Dendritic cell treated with granulocyte-macrophage colony-stimulating factor and Interleukin-4, amounts not matched to agents 40 ng/mL and 50 ng/mL, for 4 days (primary cell): ENCODE data around the gene SLC49A3.

Experiments used
- H3K27ac Mint-ChIP-seq: one replicate; pipeline ENCODE4 v1.8.0; 2022; ENCODE audit warnings: mild to moderate bottlenecking, mixed read lengths
- H3K27me3 Mint-ChIP-seq: one replicate; pipeline ENCODE4 v1.8.0; 2022; ENCODE audit warnings: mild to moderate bottlenecking, mixed read lengths
- H3K36me3 Mint-ChIP-seq: one replicate; pipeline ENCODE4 v1.8.0; 2022; ENCODE audit warnings: low read depth, mixed read lengths
- H3K4me1 Mint-ChIP-seq: one replicate; pipeline ENCODE4 v1.8.0; 2022; ENCODE audit warnings: low read depth, mixed read lengths
- H3K4me3 Mint-ChIP-seq: one replicate; pipeline ENCODE4 v1.8.0; 2022; ENCODE audit warnings: mild to moderate bottlenecking, moderate library complexity, mixed read lengths
- H3K9me3 Mint-ChIP-seq: one replicate; pipeline ENCODE4 v1.8.0; 2022; ENCODE audit warnings: mixed read lengths
- intact Hi-C: fragments of 100-400 bp; cut with micrococcal nuclease; formaldehyde crosslinking; loops from one replicate; pipeline ENCODE4 v1.15.0; 2022

The SLC49A3 gene

DNA sequence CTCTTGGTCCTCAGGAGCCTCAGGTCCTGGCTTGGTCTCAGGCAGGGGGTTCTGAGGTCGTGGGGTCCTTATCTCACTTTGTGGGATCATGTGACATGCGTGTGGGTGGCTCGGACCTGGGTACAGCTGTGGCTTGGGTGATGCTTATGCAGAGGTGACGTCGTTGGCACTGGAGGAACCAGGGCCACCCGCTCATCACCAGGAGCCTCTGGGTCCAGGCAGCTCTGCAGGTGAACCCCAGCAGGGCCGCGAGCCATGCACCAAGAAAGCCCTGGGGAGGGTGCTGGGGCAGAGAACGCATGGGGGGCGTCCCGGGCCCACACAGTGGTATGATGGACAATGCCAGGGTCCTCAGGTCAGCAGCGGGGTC, 23.6 kb downstream of the SLC49A3 start:
- intact Hi-C loops, result no loop called here
- Mint-ChIP-seq H3K4me3 (no peak overlapping the region), H3K27ac (no peak overlapping the region), H3K9me3 (no peaks in the 10 kb centered on the region), H3K36me3 (no peaks in the 10 kb centered on the region), H3K27me3 (peaks cover 3% of the 10 kb centered on the region), H3K4me1 (peaks cover 12% of the 10 kb centered on the region)

DNA sequence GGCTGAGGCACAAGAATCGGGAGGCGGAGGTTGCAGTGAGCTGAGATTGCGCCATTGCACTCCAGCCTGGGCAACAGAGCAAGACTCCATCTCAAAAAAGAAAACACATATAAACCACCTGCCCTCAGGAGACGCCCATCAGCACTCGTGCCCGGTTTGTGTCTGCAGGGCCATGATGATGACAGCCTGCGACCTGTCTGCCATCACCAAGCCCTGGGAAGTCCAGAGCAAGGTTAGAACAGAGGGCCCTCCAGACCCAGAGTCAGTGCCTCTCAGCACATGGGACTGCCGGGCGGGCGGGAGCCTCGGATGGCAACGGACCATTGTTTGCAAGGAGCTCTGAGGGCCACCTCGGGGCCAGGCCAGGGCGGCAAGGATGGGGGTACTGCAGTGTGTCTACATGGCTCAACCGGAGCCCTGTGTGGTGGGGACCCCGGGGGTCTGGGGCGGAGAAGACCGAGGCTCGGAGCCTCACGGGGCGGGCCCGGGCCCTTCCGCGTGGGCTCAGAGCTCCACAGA, 24.2 kb downstream of the SLC49A3 start:
- no peak overlapping the region for H3K27ac Mint-ChIP-seq
- intact Hi-C loops, result no loop called here

DNA sequence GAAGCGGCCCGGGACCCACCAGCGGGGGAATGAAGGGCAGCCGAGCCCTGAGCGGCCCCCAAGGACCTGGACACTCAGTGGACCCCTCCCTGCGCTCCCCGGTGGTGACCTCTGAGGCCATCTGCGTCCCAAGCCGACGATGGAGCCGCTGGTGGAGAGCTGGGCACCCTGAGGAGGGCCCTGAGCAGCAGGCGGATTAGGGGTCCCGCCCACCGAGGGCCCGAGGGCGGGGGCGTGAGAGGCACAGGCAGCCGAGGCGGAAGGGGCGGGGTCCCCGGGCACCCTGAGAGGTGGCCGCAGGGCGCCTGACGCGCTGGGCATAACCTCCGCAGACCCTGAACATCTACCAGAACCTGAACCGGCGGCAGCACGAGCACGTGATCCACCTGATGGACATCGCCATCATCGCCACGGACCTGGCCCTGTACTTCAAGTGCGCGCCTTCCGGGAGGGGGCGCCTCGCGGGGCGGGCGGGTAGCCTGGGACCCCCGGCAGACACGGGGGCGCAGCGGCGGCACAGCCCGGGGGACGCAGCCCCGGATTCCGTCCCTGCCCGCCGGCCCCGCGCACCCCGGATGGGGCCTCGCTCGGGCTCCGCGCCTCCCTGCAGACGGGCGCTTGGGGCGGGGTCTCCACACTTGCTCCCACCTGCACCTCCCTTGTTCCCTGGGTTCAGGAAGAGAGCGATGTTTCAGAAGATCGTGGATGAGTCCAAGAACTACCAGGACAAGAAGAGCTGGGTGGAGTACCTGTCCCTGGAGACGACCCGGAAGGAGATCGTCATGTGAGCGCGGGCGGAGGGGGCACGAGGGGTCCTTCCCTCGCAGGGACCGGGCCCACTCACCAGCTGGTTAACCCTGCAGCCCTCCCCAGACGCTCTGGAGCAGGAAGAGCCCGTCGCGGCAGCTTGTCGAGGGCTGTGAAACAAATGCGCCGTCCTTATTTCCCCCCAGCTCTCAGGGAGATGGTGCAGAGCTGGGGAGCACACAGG, 25.2 kb downstream of the SLC49A3 start:
- H3K4me1 Mint-ChIP-seq, result peaks cover 12% of the 10 kb centered on the region
- no peaks in the 10 kb centered on the region for H3K36me3 Mint-ChIP-seq
- peaks cover 3% of the 10 kb centered on the region for H3K27me3 Mint-ChIP-seq
- intact Hi-C loops, result no loop called here
- no peaks in the 10 kb centered on the region for H3K9me3 Mint-ChIP-seq
- H3K27ac Mint-ChIP-seq, result peak overlapping the region; percentile 77
- H3K4me3 Mint-ChIP-seq, result peak overlapping the region; percentile 82

More for the DNA sequence above, 24.2 kb downstream of the SLC49A3 start:
- peaks cover 12% of the 10 kb centered on the region for H3K4me1 Mint-ChIP-seq
- H3K27me3 Mint-ChIP-seq, result peaks cover 3% of the 10 kb centered on the region
- no peaks in the 10 kb centered on the region for H3K9me3 Mint-ChIP-seq
- peak overlapping the region; percentile 10 for H3K4me3 Mint-ChIP-seq
- H3K36me3 Mint-ChIP-seq, result no peaks in the 10 kb centered on the region

DNA sequence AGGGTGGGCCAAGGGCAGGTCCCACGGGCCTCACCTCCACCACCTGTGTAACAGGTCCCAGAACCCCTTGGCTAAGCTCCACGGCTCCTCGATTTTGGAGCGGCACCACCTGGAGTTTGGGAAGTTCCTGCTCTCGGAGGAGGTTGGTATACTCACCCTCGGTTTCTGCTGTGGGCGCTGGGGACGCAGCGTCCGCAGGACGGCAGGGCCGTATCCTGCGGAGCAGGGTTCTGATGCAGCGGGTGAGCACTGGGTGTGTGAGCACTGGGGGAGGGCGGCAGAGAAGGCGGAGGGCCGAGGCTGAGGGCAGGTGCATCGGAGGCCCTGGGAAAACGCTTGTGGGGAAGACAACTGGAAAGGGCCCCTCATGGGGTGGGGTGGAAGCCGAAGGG, 25.9 kb downstream of the SLC49A3 start:
- Mint-ChIP-seq H3K4me3 (peak overlapping the region; percentile 82), H3K9me3 (no peaks in the 10 kb centered on the region), H3K4me1 (peaks cover 12% of the 10 kb centered on the region), H3K27ac (peak overlapping the region; percentile 77), H3K27me3 (peaks cover 3% of the 10 kb centered on the region), H3K36me3 (no peaks in the 10 kb centered on the region)
- intact Hi-C loops, result no loop called here

DNA sequence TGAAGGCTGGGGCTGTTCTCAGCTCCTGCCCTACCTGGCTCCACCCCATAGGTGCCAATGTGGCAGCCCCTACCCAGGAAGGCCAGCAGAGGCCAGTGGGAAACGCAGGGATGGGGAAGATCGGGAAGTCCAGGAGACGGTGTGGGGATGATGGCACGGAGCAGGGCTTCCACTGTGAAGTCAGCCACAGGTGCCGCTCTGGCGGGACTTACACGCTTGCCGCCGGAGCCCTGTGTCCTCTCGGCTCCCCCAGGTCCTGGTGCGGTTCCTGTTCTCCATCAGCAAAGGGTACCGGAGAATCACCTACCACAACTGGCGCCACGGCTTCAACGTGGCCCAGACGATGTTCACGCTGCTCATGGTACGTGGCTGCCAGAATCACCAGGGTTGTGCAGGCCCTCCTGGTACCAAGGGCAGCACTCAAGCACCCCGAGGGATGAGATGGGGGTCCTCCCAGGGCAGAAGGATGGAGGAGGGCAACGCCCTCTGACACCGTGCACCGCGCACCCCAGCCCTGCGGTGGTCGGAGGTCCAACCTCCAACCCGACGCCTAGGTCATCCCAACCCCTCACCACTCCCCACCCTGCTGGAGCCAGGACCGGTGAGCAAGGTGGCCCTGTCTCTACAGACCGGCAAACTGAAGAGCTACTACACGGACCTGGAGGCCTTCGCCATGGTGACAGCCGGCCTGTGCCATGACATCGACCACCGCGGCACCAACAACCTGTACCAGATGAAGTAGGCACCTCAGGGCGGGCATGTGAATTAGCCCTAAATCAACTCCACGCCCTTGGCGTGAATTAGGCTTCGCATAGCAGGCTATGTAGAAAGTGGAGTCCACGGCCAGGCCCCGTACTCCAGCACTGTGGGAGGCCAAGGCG, 26.8 kb downstream of the SLC49A3 start:
- peaks cover 3% of the 10 kb centered on the region for H3K27me3 Mint-ChIP-seq
- H3K36me3 Mint-ChIP-seq, result no peaks in the 10 kb centered on the region
- H3K9me3 Mint-ChIP-seq, result no peaks in the 10 kb centered on the region
- H3K4me1 Mint-ChIP-seq, result peaks cover 12% of the 10 kb centered on the region
- H3K4me3 Mint-ChIP-seq, result peak overlapping the region; percentile 82
- intact Hi-C loops, result no loop called here
- no peak overlapping the region for H3K27ac Mint-ChIP-seq

DNA sequence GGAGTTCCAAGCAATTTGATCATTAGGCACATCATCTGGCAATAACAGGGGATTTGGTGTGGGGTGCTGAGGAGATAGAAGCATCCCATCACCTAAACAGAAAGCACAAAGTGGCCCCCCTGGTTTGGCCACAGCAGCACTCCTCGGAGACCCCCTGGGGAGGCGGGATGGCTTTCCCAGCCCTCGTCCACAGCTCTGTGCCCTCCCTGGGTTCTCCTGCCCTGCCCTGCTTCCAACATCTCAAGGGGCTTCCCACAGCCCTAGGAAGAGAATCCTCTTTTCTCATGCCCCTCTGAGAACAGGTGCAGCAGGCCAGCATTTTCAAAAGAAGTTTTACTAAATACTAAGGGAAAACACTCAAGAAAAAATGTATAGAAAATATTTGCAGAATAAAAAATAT, 27.7 kb downstream of the SLC49A3 start:
- no peak overlapping the region for H3K27ac Mint-ChIP-seq
- no peaks in the 10 kb centered on the region for H3K36me3 Mint-ChIP-seq
- H3K9me3 Mint-ChIP-seq, result no peaks in the 10 kb centered on the region
- H3K27me3 Mint-ChIP-seq, result peaks cover 3% of the 10 kb centered on the region
- H3K4me3 Mint-ChIP-seq, result no peak overlapping the region
- intact Hi-C loops, result no loop called here
- peaks cover 12% of the 10 kb centered on the region for H3K4me1 Mint-ChIP-seq

DNA sequence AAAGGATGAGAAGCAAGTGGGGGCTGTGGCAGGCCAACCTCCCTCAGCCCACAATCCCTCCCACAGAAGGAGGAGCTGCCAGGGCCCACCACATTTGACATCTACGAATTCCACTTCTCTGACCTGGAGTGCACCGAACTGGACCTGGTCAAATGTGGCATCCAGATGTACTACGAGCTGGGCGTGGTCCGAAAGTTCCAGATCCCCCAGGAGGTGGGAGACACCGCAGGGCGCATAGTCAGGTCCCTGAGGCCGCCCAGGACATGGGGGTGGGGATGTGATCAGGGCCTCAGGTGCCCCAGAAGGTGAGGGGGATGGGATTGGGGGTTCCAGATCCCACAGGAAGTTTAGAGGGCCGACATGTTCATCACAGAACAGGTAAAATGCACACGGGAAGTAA, 28.6 kb downstream of the SLC49A3 start:
- H3K9me3 Mint-ChIP-seq, result no peaks in the 10 kb centered on the region
- no peaks in the 10 kb centered on the region for H3K36me3 Mint-ChIP-seq
- intact Hi-C loops, result no loop called here
- H3K4me1 Mint-ChIP-seq, result peaks cover 11% of the 10 kb centered on the region
- H3K4me3 Mint-ChIP-seq, result no peak overlapping the region
- H3K27me3 Mint-ChIP-seq, result peaks cover 3% of the 10 kb centered on the region
- no peak overlapping the region for H3K27ac Mint-ChIP-seq

DNA sequence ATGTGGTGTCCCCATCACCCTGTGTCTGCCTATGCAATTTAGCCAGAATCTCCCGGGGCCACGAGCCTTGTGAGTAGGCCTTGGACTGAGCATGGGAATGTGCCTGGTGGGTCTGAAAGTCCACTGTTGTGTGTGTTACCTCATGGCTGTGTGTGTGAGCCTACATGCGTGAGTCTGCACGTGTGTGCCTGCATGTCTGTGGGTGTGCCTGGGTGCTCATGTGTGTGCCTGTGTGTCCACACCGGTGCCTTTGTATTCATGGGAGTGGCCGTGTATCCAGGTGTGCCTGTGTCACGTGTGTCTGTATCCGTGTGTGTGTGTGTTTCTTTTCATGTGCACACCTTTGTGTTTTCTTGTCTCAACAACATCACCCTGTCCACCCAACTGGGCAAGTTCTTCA, 29.1 kb downstream of the SLC49A3 start:
- no peaks in the 10 kb centered on the region for H3K9me3 Mint-ChIP-seq
- H3K27ac Mint-ChIP-seq, result no peak overlapping the region
- intact Hi-C loops, result no loop called here
- H3K27me3 Mint-ChIP-seq, result peaks cover 3% of the 10 kb centered on the region
- no peaks in the 10 kb centered on the region for H3K36me3 Mint-ChIP-seq
- H3K4me3 Mint-ChIP-seq, result no peak overlapping the region
- H3K4me1 Mint-ChIP-seq, result peaks cover 6% of the 10 kb centered on the region

DNA sequence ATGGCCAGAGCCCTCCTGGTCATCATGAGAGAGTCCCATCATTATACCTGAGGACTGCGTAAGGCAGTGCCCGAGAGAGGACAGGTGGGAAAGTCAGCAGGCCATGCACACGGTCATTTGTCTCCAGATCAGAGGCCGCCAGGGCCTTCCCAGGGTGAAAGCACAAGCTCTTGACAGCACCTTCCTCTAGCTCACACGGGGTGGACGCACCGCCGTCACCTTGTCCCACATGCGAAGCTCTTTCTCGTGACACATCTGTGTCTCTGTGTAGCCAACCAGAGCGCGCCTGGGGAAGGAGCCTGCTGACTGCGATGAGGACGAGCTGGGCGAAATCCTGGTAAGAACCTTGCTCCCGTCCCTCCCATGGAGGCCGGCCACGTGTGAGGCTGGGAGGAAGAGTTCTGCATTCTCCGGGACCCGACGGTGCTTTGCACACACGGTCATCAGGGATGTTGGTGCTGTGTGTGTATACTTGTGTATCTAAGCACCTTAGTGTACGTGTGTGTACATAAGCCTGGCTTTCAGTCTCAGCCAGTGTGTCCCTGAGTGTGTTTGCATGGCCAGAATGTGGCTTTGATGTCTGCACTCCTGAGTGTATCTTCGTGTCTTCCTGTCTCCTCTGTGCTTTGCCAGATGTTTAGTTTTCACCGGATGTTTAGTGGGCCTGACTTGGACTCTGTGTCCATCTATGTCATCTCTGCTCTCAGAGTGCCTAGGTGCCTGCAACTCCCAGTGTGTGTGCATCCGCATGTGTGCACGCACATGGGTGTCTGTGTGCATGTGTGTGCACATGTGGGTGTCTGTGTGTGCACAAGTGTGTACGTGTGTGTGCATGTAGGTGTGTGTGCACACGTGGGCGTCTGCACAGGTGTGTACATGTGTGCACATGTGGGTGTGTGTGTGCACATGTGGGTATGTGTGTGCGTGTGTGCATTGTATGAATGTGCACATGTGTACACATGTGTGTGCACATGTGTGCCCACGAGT, 30.0 kb downstream of the SLC49A3 start:
- Mint-ChIP-seq H3K27me3 (peaks cover 3% of the 10 kb centered on the region), H3K36me3 (no peaks in the 10 kb centered on the region), H3K27ac (no peak overlapping the region), H3K4me3 (no peak overlapping the region), H3K9me3 (no peaks in the 10 kb centered on the region), H3K4me1 (peaks cover 6% of the 10 kb centered on the region)
- intact Hi-C loops, result no loop called here

DNA sequence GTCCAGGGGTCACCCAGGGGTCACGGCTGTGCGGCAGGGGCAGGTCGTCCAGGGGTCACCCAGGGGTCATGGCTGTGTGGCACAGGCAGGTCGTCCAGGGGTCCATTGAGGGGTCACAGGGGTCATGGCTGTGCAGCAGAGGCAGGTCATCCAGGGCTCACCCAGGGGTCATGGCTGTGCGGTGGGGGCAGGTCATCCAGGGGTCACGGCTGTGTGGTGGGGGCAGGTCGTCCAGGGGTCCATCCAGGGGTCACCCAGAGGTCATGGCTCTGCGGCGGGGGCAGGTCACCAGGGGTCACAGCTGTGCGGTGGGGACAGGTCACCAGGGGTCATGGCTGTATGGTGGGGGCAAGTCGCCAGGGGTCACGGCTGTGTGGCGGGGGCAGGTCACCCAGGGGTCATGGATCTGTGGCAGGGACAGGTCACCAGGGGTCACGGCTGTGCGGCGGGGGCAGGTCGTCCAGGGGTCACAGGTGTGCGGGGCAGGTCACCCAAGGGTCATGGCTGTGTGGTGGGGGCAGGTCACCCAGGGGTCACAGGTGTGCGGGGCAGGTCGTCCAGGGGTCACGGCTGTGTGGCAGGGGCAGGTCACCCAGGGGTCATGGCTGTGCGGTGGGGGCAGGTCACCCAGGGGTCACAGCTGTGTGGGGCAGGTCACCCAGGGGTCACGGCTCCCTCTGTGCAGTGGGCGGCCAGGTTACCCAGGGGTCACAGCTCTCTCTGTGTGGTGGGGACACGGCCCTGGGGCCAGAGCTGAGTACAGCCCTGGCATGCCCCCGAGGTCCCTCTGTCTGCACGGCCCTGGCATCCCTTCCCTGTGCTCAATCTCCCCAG, 30.9 kb downstream of the SLC49A3 start:
- Mint-ChIP-seq H3K27ac (no peak overlapping the region), H3K27me3 (peaks cover 1% of the 10 kb centered on the region), H3K4me3 (no peak overlapping the region), H3K36me3 (no peaks in the 10 kb centered on the region), H3K4me1 (peaks cover 3% of the 10 kb centered on the region), H3K9me3 (no peaks in the 10 kb centered on the region)
- intact Hi-C loops, result no loop called here

DNA sequence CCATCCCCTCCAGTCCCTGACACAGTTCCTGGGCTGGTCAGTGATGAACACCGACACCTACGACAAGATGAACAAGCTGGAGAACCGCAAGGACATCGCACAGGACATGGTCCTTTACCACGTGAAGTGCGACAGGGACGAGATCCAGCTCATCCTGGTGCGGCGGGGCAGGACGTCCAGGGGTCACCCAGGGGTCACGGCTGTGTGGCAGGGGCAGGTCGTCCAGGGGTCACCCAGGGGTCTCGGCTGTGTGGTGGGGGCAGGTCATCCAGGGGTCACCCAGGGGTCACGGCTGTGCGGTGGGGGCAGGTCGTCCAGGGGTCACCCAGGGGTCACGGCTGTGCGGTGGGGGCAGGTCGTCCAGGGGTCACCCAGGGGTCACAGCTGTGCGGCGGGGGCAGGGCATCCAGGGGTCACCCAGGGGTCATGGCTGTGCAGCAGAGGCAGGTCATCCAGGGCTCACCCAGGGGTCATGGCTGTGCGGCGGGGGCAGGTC, 31.6 kb downstream of the SLC49A3 start:
- intact Hi-C loops, result no loop called here
- H3K36me3 Mint-ChIP-seq, result no peaks in the 10 kb centered on the region
- no peaks in the 10 kb centered on the region for H3K9me3 Mint-ChIP-seq
- no peak overlapping the region for H3K4me3 Mint-ChIP-seq
- no peaks in the 10 kb centered on the region for H3K4me1 Mint-ChIP-seq
- H3K27ac Mint-ChIP-seq, result no peak overlapping the region
- peaks cover 1% of the 10 kb centered on the region for H3K27me3 Mint-ChIP-seq

DNA sequence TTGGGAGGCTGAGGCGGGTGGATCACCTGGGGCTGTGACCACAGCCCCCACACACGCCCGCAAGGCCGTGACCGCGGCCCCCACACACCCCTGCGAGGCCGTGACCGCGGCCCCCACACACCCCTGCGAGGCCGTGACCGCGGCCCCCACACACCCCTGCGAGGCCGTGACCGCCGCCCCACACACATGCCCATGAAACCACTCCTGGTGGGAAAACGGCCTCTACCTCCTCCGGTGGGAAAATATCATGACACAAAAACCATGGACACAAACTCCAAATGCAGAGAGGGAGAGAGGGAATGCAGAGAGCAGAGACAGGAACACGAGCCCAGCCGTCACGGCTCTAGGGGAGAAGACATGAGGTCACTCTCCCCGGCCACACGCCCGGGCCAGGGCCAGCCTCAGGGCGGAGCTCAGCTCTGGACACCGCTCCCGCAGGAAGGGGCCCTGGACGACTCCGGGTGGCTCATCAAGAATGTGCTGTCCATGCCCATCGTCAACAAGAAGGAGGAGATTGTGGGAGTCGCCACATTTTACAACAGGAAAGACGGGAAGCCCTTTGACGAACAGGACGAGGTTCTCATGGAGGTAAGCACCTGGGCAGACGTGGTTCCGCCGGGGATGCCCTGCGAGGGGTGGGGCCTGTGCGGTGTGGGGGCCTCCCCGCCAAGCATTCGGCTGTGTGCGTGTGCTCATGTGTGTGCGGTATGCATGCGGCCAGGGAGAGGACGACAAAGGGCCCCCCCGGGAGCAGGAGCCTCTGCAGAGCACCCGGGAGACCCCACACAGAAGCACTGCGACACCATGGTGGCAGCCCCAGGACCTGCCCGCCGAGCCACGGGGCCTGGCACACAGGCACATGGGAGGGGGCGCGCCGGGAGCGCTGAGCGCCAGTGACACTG, 32.3 kb downstream of the SLC49A3 start:
- Mint-ChIP-seq H3K27ac (no peak overlapping the region), H3K36me3 (no peaks in the 10 kb centered on the region), H3K4me3 (no peak overlapping the region), H3K27me3 (peaks cover 7% of the 10 kb centered on the region), H3K4me1 (no peaks in the 10 kb centered on the region), H3K9me3 (no peaks in the 10 kb centered on the region)
- intact Hi-C loops, result no loop called here
